HuH-7.5 (cell line): ENCODE data around the gene OR6B3.
"Not testable (repeated sequence)": the region's sequence is repeated elsewhere in the genome, so short reads cannot be mapped to it uniquely, and the experiment has no call there.

Source experiments
- DNase-seq: peaks from one replicate; pipeline ENCODE4 v3.0.0; 2011; ENCODE audit warnings: low spot score

The OR6B3 gene

DNA sequence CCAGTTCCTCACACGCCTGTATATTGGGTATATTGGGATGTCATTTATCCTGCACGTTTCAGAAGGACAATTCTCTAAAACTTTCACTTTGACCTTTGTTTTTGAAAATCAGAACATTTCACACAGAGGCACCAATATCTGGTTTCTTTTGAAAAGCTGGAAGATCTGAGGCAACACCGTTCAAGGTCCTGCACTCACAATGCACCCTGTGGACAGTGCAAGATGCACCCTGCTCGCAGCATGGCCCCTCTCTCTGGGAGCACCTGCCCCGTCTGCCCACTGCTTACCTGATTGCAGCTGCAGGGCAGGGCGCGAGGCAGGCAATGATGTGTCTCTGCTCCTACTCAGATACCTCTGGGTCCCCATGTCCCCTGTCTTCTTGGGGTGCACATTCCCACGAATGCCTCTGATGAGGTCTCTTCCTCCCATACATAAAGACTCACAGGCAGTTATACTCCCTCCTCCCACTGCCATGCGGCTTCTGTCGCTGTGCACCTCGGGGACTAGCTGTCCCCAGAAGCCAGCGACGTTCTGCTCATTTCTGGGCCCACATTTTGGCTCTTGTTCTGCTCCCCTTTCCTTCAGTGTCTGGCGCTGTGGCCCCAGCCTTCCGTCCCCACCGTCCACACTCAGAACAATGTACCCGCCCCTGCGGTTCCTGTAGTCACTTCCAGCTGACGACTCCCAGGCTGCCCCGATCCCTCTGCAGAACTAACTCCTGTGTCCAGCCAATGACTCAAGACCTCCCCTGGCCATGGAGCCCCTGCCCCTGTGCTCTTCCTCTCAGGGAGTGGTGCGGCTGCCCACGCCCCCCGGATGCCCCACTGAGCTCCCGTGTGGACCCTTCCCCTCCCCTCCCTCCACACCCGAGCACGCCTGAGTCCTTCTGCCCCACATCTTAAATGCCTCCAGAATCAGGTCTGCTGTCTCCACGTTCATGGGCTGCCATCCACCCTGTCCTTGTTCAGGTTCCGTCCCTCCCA lies at the start of gene OR6B3:
Gene OR6B3, minus strand, starts transcription at position 349 of the 983 bp plus-strand sequence.
- DNase-seq, result no peak

DNA sequence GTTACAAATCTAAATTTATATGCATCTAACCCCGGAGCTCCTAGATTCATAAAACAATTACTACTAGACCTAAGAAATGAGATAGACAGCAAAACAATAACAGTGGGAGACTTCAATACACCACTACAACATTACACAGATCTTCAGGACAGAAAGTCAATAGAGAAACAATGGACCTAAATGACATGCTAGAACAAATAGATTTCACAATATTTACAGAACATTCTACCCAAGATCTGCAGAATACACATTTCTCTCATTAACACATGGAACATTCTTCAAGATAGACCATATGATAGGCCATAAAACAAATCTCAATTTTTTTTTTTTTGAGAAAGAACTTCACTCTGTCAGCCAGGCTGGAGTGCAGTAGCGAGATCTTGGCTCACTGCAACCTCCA lies 45.0 kb upstream of the OR6B3 start:
- DNase-seq, result no peak

DNA sequence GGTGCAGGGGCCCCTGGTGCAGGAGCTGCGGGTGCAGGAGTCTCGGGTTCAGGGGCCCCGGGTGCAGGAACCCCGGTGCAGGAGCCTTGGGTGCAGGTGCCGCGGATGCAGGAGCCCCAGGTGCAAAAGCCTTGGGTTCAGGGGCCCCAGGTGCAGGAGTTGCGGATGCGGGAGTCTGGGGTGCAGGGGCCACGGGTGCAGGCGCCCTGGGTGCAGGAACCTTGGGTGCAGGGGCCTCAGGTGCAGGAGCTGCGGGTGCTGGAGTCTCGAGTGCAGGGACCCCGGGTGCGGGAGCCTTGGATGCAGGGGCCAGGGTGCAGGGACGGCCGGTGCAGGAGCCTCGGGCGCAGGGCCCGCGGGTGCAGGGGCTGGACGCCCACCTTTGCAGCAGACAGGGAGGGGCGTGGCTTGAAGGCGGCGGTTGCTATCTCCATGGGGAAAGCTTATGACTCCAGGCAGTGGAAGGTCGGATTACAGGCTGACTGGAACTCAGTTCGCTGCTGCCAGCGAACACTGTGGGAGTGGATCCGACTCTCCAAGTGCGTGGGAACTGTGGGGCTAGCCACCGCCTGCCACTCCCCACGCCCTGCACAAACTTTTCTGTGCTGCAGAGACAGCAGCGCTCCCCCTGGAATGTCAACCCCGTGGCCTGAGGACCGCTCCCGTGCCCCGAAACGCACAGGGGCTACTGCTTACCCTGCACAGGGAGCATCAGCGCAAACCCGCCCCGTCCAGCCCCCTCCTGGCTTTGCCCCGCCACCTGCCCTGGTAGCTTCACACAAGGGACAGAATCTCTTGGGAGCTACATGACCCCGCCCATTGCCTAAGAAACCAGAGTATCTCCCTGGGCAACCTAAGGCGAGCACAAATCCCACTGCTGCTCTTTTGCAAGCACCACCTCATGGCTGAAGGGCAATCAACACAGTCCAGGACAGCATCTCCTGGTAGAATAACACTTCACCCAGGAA lies 42.5 kb upstream of the OR6B3 start:
- DNase-seq, result no peak

DNA sequence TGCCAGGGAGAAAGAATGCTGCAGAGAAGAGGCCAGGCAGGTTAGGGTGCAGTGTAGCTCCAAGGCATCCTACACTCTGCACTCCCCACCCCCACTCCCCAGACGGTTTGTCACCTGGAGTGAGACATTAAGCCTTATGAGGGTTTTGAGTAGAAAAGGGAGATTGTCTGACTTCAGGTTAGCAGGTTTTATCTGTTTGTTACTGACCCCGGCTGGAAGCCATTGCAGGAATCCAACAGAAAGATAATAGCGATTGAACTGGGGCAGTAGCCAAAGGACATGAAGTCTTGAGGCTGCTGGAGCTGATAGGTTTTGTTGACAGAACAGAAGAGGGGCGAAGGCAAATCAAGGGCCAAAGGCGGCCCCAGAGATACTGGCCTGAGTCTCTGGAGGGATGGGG lies 36.0 kb upstream of the OR6B3 start:
- no peak for DNase-seq

DNA sequence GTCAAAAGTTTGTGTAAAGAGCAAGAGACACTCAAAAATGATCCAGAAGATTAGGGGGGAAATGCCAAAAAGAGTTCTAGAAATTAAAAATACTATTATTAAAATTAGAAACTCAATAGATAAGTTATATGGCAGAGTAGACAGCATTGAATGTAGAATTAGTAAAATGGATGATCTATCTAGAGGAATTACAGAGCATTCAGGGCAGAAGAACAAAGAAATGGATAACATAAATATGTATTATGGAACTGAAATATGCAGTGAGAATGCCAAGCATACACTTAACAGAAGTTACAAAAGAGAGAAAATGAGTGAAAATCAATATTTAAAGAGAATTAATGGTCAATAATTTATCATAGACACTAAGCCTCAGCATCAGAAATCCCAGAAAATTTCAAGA lies 33.2 kb upstream of the OR6B3 start:
- DNase-seq, result no peak

DNA sequence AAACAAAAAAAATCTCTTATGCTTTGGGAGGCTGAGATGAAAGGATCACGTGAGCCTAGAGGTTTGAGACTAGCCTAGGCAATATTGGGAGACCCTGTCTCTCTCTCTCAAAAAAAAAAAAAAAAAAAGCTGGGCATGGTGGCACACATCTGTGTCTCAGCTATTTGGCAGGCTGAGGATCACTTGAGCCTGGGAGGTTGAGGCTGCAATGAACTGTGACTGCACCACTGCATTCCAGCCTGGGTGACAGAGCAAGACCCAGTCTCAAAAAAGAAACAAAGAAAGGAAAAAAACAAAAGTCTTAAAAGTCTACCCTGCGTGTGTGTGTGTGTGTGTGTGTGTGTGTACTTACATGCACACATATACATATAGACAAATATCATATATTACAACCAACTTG lies 25.3 kb upstream of the OR6B3 start:
- DNase-seq, result no peak

DNA sequence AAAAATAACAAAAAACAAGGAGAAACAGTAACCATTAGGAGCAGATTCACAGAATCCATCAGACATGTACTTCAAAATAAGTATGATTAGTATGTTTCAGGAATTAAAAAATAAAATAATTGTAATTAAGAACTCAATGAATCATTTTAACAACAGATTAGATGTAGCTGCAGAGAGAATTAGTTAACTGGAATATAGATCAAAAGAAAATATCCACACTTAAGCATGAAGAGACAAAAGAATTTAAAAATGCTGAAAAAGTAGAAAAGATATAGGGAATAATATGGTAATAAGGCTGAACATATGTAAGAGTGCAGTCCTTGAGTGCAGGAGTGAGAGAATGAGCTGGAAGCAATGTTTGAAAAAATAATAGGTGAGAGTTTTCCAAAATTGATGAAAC lies 24.1 kb upstream of the OR6B3 start:
- DNase-seq, result no peak

DNA sequence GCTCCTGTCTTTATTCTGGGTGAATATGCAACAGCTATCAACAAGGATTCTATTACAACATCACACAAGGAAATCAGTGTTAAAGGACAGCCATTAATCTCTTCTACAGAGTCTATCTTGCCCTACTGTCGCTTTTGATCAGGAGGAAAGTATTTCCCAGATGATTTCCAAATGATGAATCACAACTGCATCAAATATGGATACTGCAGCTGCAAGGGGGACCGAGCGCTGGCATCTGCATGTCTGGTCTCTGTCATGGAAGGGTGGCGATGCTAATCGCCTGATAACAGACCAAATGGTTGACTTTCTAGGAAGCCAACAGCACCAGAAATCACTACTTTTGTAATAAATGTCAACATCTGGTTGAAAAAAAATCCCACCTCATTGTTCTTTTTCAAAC lies 21.2 kb upstream of the OR6B3 start:
- no peak for DNase-seq

DNA sequence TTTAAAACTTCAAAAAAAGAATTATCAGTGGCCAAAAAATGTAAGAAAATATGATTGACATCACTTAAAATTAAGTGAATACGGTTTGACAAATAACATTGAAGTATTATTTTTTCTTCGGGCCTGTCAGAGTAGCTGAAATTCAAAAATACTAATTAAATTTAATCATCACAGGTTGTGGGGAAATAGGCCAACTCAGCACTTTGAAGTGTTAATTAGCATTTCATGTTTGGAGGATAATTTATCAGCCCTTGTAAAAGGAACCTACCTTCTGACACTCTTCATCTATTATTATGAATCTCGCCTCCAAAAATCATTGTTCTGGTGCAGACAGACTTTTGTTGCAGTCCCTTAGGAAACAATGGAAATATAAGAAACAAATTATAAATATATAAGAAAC lies 17.6 kb upstream of the OR6B3 start:
- no peak for DNase-seq

DNA sequence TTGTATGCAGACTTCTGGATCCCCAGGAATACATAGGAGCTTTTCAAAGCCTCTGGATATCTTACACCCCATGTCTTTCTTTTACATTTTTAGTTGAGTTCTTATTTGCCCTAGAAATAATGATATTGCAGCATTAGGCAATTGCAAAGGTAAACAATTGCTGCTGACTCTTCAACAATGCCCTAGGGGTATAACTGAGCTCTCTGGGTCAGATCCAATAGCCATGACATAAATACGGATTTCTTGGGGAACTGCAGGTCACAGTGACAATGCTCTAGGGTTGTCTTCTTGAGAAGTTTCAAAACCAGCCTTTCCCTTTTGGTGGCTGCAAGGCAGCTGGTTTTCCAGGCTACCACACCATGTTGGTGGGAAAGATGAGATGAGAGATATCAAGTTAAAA lies 16.5 kb upstream of the OR6B3 start:
- no peak for DNase-seq

DNA sequence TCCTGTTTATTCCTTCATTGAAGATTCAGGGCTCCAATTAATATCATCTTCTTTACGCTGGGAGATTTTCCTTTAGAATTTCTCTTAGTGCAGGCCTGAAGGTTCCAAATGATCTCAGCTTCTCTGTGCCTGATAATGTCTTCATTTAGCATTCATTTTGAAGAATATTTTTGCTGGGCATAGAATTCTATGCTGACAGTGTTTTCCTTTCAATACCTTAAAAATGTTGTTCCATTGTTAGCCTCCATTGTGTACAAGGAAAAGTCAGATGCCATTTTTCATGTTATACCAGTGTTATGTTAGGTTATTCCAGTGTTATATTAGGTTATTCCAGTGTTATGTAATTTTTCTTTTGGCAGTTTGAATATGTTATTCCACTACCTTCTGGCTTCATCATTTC lies 14.9 kb upstream of the OR6B3 start:
- DNase-seq, result no peak

DNA sequence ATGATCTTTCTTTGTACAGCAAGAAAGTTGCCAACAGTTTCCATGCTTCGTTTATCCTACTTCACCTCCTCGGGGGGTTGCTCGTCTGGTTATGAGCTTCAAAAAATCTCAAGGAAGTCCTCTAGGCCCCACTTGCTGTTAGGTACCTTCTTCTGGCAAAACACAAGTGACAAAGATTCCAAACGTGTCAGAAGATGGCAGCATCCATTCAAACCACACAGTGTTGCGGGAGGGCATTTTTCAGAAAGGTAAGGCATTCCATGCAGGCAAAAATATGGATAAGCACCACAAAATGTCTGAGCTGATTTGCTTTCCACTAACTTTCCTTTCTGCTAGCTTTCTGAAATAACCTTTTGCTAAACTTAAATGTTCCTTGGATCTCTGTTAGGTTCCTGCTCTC lies 13.2 kb upstream of the OR6B3 start:
- DNase-seq, result no peak

DNA sequence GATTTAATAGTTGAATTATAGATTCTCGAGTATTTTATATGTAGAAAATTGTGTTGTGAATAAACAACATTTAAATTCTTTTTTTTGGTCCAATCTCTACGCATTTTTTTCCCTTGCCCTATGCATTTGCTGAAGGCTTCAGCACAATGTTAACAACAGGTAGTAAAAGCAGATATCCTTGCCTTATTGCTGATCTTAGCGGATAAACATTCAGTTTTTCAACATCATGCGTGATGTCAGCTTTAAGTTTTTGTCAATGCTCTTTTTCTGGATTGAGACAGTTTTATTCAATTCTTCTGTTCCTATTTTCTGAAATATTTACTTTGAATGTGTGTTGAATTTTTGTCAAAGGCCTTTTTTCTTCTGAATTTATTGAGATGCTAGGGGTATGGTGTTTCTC lies 11.6 kb upstream of the OR6B3 start:
- DNase-seq, result no peak

DNA sequence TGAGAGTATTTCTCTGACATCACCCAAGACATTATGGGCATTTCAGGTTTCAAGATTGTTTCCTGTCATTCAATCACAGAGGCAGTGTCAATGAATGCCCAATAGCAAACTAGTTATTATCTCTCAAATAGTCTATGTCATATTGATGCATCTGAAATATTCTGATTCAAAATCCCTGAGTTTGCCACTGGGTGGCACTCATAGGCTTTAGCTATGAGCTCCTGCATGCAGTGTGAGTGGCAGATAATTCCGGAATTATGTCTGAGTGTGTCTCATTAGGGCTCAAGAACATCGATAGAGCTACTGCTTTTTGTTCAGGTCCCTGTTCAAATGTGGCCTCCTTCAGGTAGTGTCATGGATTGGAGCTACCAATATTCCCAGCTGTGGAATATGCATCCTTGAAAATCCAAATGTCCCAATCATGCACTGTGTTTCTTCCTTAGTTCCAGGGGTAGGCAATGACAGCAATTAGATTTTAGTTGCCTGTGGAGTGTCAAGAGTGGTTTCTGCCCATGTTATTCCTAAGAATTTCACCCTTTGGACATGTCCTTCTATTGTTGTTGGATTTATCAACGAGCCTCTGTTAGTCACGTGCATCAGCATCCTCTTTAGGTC lies 7.8 kb upstream of the OR6B3 start:
- DNase-seq, result no peak

DNA sequence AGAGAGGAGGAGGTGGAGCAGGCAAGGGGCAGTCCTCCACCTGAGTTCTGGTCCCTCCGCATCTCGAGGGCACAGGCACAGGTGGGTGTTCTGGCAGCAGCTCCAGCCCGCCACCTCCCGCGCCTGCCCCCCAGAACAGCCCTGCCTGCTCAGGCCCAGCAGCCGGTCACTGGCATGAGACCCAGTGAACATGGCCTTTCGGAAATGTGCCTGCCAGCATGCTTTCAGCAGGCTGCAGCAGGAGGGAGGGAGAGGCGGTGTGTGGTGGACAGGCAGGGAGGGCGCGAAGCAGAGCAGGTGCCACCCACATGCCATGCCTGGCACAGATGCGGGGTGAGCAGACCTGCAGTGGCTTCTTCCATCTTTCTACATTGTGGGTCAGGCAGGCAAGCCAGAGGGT lies 3.4 kb upstream of the OR6B3 start:
- no peak for DNase-seq

DNA sequence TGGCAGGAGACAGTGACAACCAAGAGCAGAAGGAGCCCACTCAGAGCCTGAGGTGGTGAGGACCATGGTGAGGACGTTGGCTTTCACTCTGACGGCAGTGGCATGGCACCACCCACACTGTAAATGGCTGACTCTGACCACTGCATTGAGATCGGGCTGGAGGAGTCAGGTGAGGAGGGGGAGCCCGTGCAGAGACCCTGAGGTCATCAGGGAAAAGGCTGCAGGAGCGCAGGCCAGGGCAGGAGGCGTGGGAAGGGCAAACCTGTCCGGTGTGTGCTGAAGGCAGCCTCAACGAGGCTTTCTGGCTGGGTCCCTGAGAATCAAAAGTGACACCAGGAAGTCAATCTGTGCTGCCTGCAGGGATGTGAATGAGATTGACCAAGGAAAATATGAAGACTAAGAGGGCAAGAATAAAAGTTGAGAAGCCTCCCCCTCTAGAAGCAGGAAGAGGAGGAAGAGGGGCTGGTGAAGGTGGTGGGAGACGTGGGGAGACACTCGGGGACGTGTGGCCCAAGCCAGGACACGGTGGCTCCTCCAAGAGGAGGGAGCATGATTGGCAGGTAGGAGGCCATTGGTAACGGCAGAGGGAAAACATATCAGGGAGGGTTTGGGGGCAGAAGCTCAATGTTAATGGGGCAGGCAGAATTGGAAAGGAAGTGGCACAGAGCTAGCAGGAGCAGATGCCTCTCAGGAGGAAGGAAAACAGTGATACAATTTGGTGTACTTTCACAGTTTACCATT lies 2.0 kb upstream of the OR6B3 start:
- DNase-seq, result no peak

DNA sequence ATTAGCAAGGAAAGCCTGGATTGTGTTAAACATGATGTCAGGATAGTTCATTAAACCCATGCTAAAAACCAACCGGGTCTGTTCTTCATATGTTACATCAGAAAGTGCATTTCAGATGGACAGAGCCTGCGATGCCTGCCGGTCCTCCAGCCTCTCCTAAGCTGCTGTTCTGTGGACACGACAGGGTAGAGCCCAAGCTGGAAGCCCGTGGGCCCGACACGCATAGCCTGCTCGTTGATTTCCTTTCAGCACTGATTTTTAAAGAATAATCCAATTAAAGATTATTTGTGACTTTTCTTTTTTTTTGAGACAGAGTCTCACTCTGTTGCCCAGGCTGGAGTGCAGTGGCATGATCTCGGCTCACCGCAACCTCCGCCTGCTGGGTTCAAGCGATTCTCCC lies 797 bp downstream of the OR6B3 start:
- no peak for DNase-seq

DNA sequence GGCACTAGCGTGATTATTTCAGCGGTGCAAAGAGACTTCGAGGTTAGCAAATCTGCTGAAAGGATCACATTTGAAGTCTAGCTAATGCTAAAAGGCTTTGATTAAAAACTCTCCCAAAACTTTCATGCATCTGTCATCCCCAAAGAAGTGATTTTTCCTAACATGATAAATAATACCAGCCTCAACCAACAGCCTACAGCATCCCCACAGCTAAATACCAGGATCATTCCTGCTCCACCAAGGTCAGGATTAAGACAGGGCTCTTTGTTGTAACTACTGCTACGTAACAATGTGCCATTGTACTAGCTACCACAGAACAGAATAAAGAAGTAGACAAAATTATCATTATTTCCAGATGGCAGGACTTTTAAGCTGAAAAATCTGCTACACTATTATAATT lies 1.6 kb downstream of the OR6B3 start:
- no peak for DNase-seq

DNA sequence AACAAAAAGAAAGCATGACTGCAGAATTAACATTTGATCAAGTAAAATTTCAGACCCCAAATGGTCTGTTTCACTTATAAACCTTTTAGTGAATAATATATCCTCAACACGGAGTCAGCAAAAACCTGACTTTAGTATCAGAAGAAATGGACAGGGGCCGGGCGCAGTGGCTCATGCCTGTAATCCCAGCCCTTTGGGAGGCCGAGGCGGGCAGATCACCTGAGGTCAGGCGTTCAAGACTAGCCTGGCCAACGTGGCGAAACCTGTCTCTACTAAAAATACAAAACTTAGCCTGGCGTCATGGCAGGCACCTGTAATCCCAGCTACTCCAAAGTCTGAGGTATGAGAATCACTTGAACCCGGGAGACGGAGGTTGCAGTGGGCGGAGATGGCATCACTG lies 3.0 kb downstream of the OR6B3 start:
- no peak for DNase-seq

DNA sequence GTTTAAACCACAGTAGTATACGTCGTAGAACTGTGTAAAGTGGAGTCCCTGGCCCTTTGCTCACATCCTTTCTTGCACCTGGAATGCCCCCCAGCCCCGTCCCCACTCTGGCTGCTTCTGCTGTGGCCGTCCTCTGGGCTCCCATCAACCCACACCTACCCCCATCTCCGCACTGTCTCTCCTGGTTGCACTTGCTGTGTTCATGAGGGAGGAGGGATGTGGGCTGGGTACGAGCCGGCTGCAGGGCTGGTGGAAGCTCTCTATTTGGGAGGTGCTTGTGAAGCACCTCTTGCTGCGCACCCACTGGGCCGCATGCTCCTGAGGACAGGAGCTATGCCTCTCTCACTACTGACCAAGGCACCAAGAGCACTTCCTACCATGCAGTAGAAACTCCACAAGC lies 5.1 kb downstream of the OR6B3 start:
- DNase-seq, result no peak

DNA sequence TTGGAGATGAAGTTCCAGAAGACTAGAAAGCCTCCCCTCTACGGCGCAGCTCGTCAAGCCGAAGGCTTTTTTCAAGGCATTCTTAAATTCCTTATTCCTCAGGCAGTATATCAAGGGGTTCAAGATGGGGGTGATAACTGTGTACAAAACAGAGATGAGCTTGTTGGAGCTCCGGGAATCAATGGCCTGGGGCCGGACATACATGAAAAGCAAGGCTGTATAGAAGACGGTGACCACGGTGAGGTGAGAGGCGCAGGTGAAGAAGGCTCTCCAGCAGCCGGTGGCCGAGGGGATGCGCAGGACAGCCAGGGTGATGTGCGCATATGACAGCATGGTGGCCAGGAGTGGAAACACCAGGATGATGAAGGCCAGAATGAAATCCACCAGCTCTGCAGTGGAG lies 8.2 kb downstream of the OR6B3 start:
- no peak for DNase-seq

DNA sequence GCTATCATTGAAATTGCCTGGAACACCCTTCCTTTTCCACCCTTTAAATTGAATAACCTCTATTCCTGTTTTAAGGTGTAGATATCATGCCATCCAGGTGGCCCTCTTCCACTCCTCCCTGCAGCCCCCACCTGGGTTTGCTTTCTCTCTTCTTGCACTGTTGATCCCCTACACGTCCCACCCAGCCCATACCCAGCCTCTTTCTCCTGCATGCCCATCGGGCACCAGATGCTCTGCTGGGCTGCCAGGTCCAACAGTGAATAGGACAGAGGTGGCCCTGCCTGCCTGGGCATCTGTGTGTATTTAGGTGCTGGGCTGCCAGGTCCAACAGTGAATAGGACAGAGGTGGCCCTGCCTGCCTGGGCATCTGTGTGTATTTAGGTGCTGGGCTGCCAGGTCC lies 9.2 kb downstream of the OR6B3 start:
- not testable (repeated sequence) for DNase-seq
